GM13976 (cell line): Measurements from ENCODE around the gene PFN1.

Source experiments
- DNase-seq: peaks from one replicate; pipeline ENCODE4 v3.0.0; 2012; ENCODE audit warnings: low spot score
- CTCF ChIP-seq: IDR thresholded peaks from 2 replicates; pipeline ENCODE4 v1.5.1; 2012; ENCODE audit warnings: borderline replicate concordance, mild to moderate bottlenecking; ENCODE audit not compliant: insufficient read depth; ENCODE audit errors: extremely low read depth, missing control alignments, control extremely low read depth
- in situ Hi-C: fragments of 300-500 bp; cut with MboI; formaldehyde crosslinking; loops from one replicate; pipeline ENCODE4 v1.12.0; 2022; ENCODE audit warnings: low sequenced_read_pairs, mixed read lengths, inconsistent platforms; ENCODE audit not compliant: unreplicated experiment

PFN1 gene

GRCh38 chr17:4972752-4973151, 24.4 kb upstream of the PFN1 start:
- TF ChIP-seq CTCF = no peak
- no peak for DNase-seq
- in situ Hi-C loops = loop anchor here (10.0 kb wide), 1 partner anchor 92 kb away; no protein-coding TSS in a partner anchor

DNA sequence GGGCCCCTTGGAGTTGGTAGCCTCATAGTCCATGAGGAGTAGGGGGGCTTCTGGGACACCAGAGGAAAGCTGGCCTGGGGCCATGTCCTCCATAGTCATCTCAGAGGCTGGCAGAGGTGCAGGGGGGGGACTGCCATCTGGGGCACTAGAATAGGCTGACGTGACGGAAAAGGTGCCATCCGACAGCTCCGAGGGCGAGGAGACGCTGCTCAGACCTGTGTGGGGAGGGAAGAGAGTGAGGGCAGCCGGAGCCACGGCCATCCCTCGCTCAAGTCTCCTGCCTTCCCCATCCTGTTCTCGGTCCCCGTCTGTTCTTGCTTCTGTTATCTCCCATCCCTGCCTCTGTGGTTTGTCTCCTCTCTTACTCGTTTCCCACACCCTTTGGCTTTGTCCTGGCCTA, 24.0 kb upstream of the PFN1 start:
- in situ Hi-C loops = loop anchor here (10.0 kb wide), 1 partner anchor 92 kb away; no protein-coding TSS in a partner anchor
- DNase-seq = no peak

DNA sequence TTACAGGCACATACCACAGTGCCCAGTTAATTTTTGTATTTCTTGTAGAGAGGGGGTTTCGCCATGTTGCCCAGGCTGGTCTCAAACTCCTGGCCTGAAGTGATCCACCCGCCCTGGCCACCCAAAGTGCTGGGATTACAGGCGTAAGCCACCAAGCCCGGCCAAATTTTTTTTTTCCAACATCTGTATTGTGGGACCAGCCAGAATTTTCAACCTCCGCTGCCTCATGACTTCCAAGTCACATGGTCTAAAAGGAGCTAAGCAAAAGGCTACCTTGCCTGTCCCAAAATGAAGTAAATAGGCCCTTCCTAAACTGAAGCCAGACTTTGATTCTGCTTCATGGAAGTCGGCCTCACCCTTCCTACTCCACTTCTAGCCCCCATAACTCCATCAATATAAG, 23.5 kb upstream of the PFN1 start:
- in situ Hi-C loops = loop anchor here (10.0 kb wide), 1 partner anchor 93 kb away; no protein-coding TSS in a partner anchor
- no peak for TF ChIP-seq CTCF
- no peak for DNase-seq

More for the DNA sequence above, 24.0 kb upstream of the PFN1 start:
- TF ChIP-seq CTCF = no peak

DNA sequence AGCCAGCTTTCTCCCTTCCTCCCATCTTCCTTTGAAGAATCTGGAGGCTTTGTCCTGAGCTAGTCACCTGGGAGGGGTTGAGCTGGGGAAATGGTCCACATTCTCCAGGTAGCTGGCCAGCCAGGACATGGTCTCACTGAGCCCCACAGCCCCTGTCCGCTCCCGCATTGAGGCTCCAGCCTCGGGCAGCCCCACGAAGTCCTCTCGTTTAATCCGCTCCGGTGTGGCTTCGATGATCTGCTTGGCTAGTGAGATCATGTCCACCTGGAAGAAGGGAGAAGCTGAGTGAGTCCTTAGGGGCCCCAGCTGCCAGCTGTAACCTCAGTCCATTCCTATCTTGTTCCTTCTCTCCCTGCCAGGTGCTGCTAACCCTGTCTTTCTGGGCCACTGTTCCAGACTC, 21.9 kb upstream of the PFN1 start:
- TF ChIP-seq CTCF = no peak
- no peak for DNase-seq
- in situ Hi-C loops = loop anchor here (10.0 kb wide), 1 partner anchor 95 kb away; no protein-coding TSS in a partner anchor

DNA sequence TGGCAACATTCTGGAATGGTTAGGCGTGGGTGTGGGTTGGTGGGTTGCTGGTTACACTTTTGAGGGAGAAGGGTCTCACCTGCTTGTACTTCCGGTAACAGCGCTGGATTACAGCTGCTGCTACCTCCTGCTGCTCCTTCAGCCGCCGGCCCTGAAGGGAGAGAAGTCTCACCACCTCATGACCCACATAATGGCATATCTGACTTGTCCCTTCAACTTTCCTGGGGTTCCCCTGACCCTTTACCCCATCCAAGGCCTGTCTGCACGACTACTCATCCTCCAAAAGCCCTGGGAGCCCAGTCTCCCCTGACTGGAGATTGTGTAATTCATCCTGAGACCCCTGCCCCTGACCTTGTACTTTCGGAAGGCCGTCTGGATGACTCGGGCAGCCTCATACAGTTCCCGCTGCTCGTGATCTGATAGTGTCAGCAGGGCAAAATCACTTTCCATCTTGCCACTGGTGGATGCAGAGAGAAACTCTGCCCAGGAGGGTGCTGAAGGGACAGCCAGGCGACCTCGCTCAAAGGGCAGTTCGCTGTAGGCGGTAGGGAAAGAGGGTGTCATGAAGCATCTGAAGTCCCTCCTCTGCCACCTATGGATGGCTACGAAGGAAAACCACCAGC, 21.3 kb upstream of the PFN1 start:
- DNase-seq = no peak
- no peak for TF ChIP-seq CTCF
- in situ Hi-C loops = loop anchor here (10.0 kb wide), 1 partner anchor 95 kb away; no protein-coding TSS in a partner anchor

- no peak for DNase-seq
- in situ Hi-C loops = no loop called here
- no peak for TF ChIP-seq CTCF
Measured at GRCh38 chr17:4969047-4969550, 20.8 kb upstream of the PFN1 start.
